DOHH2 (cell line): ENCODE data around the gene PHACTR2.

Experiments
- H3F3A ChIP-seq: fragments of 200-600 bp; sonication (generic), shearing (Covaris generic); 2 replicates; pipeline ENCODE4 v1.6.0; 2016; ENCODE audit warnings: antibody characterized with exemption, mild to moderate bottlenecking; ENCODE audit not compliant: control insufficient read depth, insufficient read depth
- H3K27ac ChIP-seq: fragments of 200-600 bp; sonication (generic); 2 replicates; pipeline ENCODE4 v1.5.1; 2014; ENCODE audit warnings: low read depth, mild to moderate bottlenecking, low read length, moderate library complexity
- H3K27me3 ChIP-seq: fragments of 200-600 bp; sonication (generic); 2 replicates; pipeline ENCODE4 v1.6.1; 2014; ENCODE audit warnings: mild to moderate bottlenecking, low read length, mixed read lengths; ENCODE audit not compliant: control insufficient read depth
- H3K36me3 ChIP-seq: fragments of 200-600 bp; sonication (generic); 2 replicates; pipeline ENCODE4 v1.6.1; 2014; ENCODE audit warnings: mild to moderate bottlenecking, low read length, moderate library complexity, mixed read lengths; ENCODE audit not compliant: control insufficient read depth
- H3K4me1 ChIP-seq: fragments of 200-600 bp; sonication (generic); 2 replicates; pipeline ENCODE4 v1.6.1; 2014; ENCODE audit warnings: mild to moderate bottlenecking, low read length, mixed read lengths; ENCODE audit not compliant: control insufficient read depth
- H3K4me2 ChIP-seq: fragments of 200-600 bp; sonication (generic); 2 replicates; pipeline ENCODE4 v1.6.0; 2014; ENCODE audit warnings: mild to moderate bottlenecking, low read length, moderate library complexity
- H3K4me3 ChIP-seq: fragments of 200-600 bp; sonication (generic); 2 replicates; pipeline ENCODE4 v1.5.1; 2014; ENCODE audit warnings: mild to moderate bottlenecking, low read length, mixed read lengths
- H3K79me2 ChIP-seq: fragments of 200-600 bp; sonication (generic); 2 replicates; pipeline ENCODE4 v1.6.1; 2014; ENCODE audit warnings: mild to moderate bottlenecking, low read length, mixed read lengths; ENCODE audit not compliant: control insufficient read depth
- H3K9me2 ChIP-seq: fragments of 200-600 bp; sonication (generic); replicated peaks from 2 replicates; pipeline ENCODE4 v1.6.1; 2014; ENCODE audit warnings: mild to moderate bottlenecking, low read length, mixed read lengths; ENCODE audit not compliant: control insufficient read depth
- H3K9me3 ChIP-seq: fragments of 200-600 bp; sonication (generic); 2 replicates; pipeline ENCODE4 v1.6.1; 2014; ENCODE audit warnings: antibody characterized with exemption, low read length, mixed read lengths; ENCODE audit not compliant: control insufficient read depth, insufficient read depth
- H4K20me1 ChIP-seq: fragments of 200-600 bp; sonication (generic); 2 replicates; pipeline ENCODE4 v1.6.0; 2014; ENCODE audit warnings: low read depth, mild to moderate bottlenecking, antibody characterized with exemption, low read length, moderate library complexity; ENCODE audit not compliant: control insufficient read depth, insufficient read depth
- CTCF ChIP-seq: fragments of 200-600 bp; sonication (generic); IDR thresholded peaks from one replicate; pipeline ENCODE4 v1.5.1; 2014; ENCODE audit warnings: antibody characterized with exemption, mild to moderate bottlenecking, low read depth, low read length; ENCODE audit not compliant: poor library complexity, severe bottlenecking
- EZH2phosphoT487 ChIP-seq: fragments of 200-600 bp; sonication (generic); IDR thresholded peaks from 2 replicates; pipeline ENCODE4 v1.6.1; 2017; ENCODE audit warnings: borderline replicate concordance, mild to moderate bottlenecking, antibody characterized with exemption, low read length, moderate library complexity, mixed read lengths

PHACTR2 gene

DNA sequence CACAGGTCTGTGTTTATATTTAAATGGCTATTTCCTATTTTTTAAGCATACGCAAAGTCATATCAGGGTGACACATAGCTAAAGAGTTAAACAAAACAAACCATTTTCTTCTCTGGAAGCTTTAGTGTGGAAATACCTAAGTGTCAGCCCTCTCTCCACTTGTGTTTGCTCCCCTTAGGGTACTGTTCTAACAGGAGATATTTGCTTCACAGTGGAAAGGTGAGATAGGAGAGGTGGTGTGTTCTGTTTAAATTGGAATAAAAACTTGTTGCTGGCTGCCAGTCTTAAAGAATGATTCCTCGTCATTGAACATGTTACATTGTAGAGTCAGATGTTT, 18.9 kb downstream of the PHACTR2 start:
- no peaks in the 10 kb centered on the region for H3K9me3 ChIP-seq
- H3K27ac ChIP-seq, result no peak overlapping the region
- H3K4me3 ChIP-seq, result no peak overlapping the region
- no peak for TF ChIP-seq CTCF
- TF ChIP-seq EZH2phosphoT487, result no peak
- H3K79me2 ChIP-seq, result no peaks in the 10 kb centered on the region
- H3K9me2 ChIP-seq, result no peaks in the 10 kb centered on the region
- no peaks in the 10 kb centered on the region for H3K4me1 ChIP-seq
- no peak overlapping the region for H3K4me2 ChIP-seq
- no peaks in the 10 kb centered on the region for H3F3A ChIP-seq
- H4K20me1 ChIP-seq, result no peaks in the 10 kb centered on the region
- H3K27me3 ChIP-seq, result no peaks in the 10 kb centered on the region
- H3K36me3 ChIP-seq, result no peaks in the 10 kb centered on the region

DNA sequence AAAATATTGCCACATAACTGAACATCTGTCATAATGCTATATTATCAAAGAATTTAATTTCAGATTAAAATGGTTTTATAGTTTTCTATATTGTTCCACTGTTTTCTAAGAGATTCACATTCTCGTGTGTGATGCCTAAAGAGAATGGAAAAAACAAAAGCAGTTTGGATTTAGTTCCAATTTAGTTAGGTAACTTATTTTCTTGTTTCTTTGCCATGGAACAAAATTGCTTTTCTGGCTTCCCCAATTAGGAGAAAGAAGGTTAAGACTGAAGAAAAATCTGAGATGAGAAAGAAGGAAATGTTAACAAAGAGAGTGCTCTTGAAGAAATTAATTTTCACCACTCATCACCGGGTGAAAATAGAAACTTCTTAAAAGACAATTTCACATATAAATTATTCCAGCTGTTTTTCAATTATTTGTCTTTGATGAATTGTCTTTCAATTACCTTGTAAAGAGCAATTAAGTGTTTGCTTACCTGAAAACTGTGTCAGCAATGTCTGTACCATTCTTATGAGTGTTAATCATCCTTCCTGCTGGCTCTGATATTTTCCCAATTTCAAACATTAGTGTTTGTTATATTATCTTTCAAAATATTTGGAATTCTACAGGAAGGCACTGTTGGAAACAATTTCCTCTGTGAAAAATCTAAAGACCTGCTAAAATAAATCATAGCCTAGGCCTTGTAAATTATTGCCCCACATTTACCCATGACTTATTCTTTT, 19.5 kb downstream of the PHACTR2 start:
- H3K79me2 ChIP-seq, result no peaks in the 10 kb centered on the region
- H3K27ac ChIP-seq, result no peak overlapping the region
- TF ChIP-seq EZH2phosphoT487 (no peak), CTCF (no peak)
- no peaks in the 10 kb centered on the region for H3K27me3 ChIP-seq
- no peak overlapping the region for H3K4me2 ChIP-seq
- H3K36me3 ChIP-seq, result no peaks in the 10 kb centered on the region
- H3K9me2 ChIP-seq, result no peaks in the 10 kb centered on the region
- H3K4me3 ChIP-seq, result no peak overlapping the region
- no peaks in the 10 kb centered on the region for H3F3A ChIP-seq
- H3K4me1 ChIP-seq, result no peaks in the 10 kb centered on the region
- H3K9me3 ChIP-seq, result no peaks in the 10 kb centered on the region
- no peaks in the 10 kb centered on the region for H4K20me1 ChIP-seq

- H3K9me2 ChIP-seq, result no peaks in the 10 kb centered on the region
- H3K9me3 ChIP-seq, result no peaks in the 10 kb centered on the region
- no peak overlapping the region for H3K4me2 ChIP-seq
- no peaks in the 10 kb centered on the region for H3F3A ChIP-seq
- H3K4me3 ChIP-seq, result no peak overlapping the region
- H3K27me3 ChIP-seq, result no peaks in the 10 kb centered on the region
- H3K79me2 ChIP-seq, result no peaks in the 10 kb centered on the region
- H3K27ac ChIP-seq, result no peak overlapping the region
- TF ChIP-seq EZH2phosphoT487 (no peak), CTCF (no peak)
- H3K4me1 ChIP-seq, result no peaks in the 10 kb centered on the region
- H4K20me1 ChIP-seq, result no peaks in the 10 kb centered on the region
- H3K36me3 ChIP-seq, result no peaks in the 10 kb centered on the region
These were observed 20.6 kb downstream of the PHACTR2 start for GRCh38 chr6:143698329-143698728.
